ENCODE data around the gene CCDC83.
"Not testable (repeated sequence)": the region's sequence is repeated elsewhere in the genome, so short reads cannot be mapped to it uniquely, and the experiment has no call there.

Gene CCDC83

GRCh38 chr11:85945788-85946187, 90.6 kb downstream of the CCDC83 start:
- DNase-seq = no peak

GRCh38 chr11:85946221-85946620, 91.0 kb downstream of the CCDC83 start:
- no peak for DNase-seq

GRCh38 chr11:85947431-85948272, 92.5 kb downstream of the CCDC83 start:
- no peak for DNase-seq

- DNase-seq = no peak
Observed at GRCh38 chr11:85948884-85949283, 93.7 kb downstream of the CCDC83 start.

- DNase-seq = no peak
Observed at GRCh38 chr11:85949798-85950197, 94.6 kb downstream of the CCDC83 start.

- DNase-seq = no peak
Observed at GRCh38 chr11:85950317-85951048, 95.3 kb downstream of the CCDC83 start.

GRCh38 chr11:85951049-85951405, 95.8 kb downstream of the CCDC83 start:
- DNase-seq = no peak

- no peak for DNase-seq
Observed at GRCh38 chr11:85951428-85952107, 96.4 kb downstream of the CCDC83 start.

- not testable (repeated sequence) for DNase-seq
Observed at GRCh38 chr11:85952108-85952485, 96.9 kb downstream of the CCDC83 start.

- DNase-seq = no peak
Observed at GRCh38 chr11:85953491-85954143, 98.4 kb downstream of the CCDC83 start.

GRCh38 chr11:85955531-85955930, 100.3 kb downstream of the CCDC83 start:
- DNase-seq = no peak

- DNase-seq = no peak
Observed at GRCh38 chr11:85960678-85961077, 105.5 kb downstream of the CCDC83 start.

- DNase-seq = no peak
Observed at GRCh38 chr11:85961130-85961529, 105.9 kb downstream of the CCDC83 start.

GRCh38 chr11:85961930-85962363, 106.8 kb downstream of the CCDC83 start:
- DNase-seq = no peak

- no peak for DNase-seq
Observed at GRCh38 chr11:85965202-85965601, 110.0 kb downstream of the CCDC83 start.

- no peak for DNase-seq
Observed at GRCh38 chr11:85967457-85967856, 112.3 kb downstream of the CCDC83 start.

All from activated T-cell treated with anti-CD3 and anti-CD28 coated beads for 4 hours (primary cell).